Memory B cell (primary cell): ENCODE results near the gene DSTYK.

ENCODE experiments used
- ATAC-seq: fragments of 150-1000 bp; cut with Tn5 transposase; 2 replicates; pipeline ENCODE4 v1.10.0; 2021; ENCODE audit warnings: low read depth, mild to moderate bottlenecking, moderate library complexity
- DNase-seq, 2 donors: peaks; one replicate each; pipeline ENCODE4 v3.0.0; 2022; ENCODE audit warnings: low spot score in 2 of 2
- H3K27ac Mint-ChIP-seq: one replicate; pipeline ENCODE4 v1.8.0; 2022; ENCODE audit warnings: mild to moderate bottlenecking, moderate library complexity, mixed read lengths
- H3K27me3 Mint-ChIP-seq: one replicate; pipeline ENCODE4 v1.8.0; 2022; ENCODE audit warnings: mixed read lengths
- H3K36me3 Mint-ChIP-seq: one replicate; pipeline ENCODE4 v1.8.0; 2022; ENCODE audit warnings: mild to moderate bottlenecking, mixed read lengths
- H3K4me1 Mint-ChIP-seq: one replicate; pipeline ENCODE4 v1.8.0; 2022; ENCODE audit warnings: mixed read lengths
- H3K4me3 Mint-ChIP-seq: one replicate; pipeline ENCODE4 v1.8.0; 2022; ENCODE audit warnings: mild to moderate bottlenecking, moderate library complexity, mixed read lengths
- H3K9me3 Mint-ChIP-seq: one replicate; pipeline ENCODE4 v1.8.0; 2022; ENCODE audit warnings: mixed read lengths

Gene DSTYK

DNA sequence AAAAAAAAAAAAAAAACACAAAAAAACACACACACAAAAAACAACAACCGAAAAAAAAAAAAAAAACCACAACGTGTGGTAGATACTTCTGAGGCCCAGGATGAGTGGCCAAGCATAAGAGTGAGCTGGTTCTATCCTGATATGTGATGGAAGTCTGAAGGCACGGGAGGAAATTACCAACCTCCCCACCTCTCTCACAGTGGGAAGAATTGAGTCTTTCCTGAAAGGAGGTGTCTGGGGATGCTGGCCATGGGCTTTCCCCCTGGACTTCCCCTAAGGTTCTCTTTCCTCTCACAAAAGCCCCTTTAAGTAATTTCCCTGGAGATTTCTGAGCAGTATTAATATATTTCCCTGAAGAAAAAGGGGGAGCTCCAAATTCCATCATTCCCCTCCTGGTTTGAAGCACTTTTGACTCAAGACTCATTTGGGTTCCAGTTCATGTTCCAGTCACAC is 21.5 kb upstream of the DSTYK start:
- no peak for DNase-seq
- peaks cover 28% of the 10 kb centered on the region for H3K4me1 Mint-ChIP-seq
- ATAC-seq = no peak
- H3K36me3 Mint-ChIP-seq = peaks cover 2% of the 10 kb centered on the region
- H3K4me3 Mint-ChIP-seq = no peak overlapping the region
- H3K27ac Mint-ChIP-seq = no peak overlapping the region
- H3K27me3 Mint-ChIP-seq = peaks cover 15% of the 10 kb centered on the region
- H3K9me3 Mint-ChIP-seq = no peaks in the 10 kb centered on the region

- Mint-ChIP-seq H3K4me1 (peaks cover 27% of the 10 kb centered on the region), H3K27ac (no peak overlapping the region), H3K27me3 (peaks cover 14% of the 10 kb centered on the region), H3K36me3 (peaks cover 2% of the 10 kb centered on the region), H3K9me3 (no peaks in the 10 kb centered on the region), H3K4me3 (no peak overlapping the region)
- ATAC-seq (no peak), DNase-seq (no peak)
These were observed 20.8 kb upstream of the DSTYK start for GRCh38 chr1:205232127-205232820.

GRCh38 chr1:205230982-205231381 is 19.5 kb upstream of the DSTYK start:
- peaks cover 26% of the 10 kb centered on the region for H3K4me1 Mint-ChIP-seq
- no peaks in the 10 kb centered on the region for H3K36me3 Mint-ChIP-seq
- no peak for DNase-seq
- H3K27me3 Mint-ChIP-seq = peaks cover 9% of the 10 kb centered on the region
- H3K27ac Mint-ChIP-seq = no peak overlapping the region
- no peaks in the 10 kb centered on the region for H3K9me3 Mint-ChIP-seq
- H3K4me3 Mint-ChIP-seq = no peak overlapping the region
- ATAC-seq = no peak

DNA sequence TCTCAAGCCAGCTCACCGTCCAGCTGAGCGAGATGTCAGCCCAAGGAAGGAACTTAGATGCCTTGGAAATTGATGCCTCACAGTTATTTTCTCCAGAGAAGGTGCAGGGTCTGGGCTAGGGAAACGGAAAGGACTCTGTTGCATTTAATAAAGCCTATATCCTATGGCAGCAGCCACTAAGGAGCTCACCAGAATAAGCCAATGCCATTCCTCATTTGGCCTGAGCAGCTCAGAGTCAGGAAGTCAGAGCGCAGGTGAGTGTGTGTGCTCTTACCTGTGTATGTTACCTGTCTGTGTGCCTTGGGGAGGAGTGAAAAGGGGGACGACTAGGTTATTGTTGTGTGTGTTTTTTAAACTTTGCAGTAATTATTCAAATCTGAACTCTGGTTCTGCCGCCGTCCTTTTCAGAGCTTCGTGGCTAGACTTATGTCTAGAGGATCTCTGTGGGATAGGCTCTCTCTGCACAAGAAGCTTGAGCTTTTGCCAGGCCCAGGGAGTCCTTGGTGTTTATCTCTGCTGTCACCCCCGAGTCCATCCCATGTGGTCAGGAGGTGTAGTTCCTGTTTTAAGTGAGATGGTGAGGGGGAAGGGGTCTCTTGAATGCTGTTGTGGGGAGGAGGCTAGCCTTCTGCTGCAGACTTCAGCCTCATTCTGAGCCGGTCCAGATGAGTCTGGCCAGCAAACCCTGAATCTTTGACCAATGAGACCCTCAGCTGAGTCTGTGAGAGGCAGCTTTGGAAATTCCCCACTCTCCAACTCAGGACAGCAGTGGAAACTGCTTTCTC is 18.6 kb upstream of the DSTYK start:
- Mint-ChIP-seq H3K36me3 (no peaks in the 10 kb centered on the region), H3K27ac (no peak overlapping the region), H3K4me3 (peak overlapping the region; percentile 96), H3K27me3 (peaks cover 8% of the 10 kb centered on the region), H3K9me3 (no peaks in the 10 kb centered on the region), H3K4me1 (peaks cover 26% of the 10 kb centered on the region)
- no peak for DNase-seq
- no peak for ATAC-seq

DNA sequence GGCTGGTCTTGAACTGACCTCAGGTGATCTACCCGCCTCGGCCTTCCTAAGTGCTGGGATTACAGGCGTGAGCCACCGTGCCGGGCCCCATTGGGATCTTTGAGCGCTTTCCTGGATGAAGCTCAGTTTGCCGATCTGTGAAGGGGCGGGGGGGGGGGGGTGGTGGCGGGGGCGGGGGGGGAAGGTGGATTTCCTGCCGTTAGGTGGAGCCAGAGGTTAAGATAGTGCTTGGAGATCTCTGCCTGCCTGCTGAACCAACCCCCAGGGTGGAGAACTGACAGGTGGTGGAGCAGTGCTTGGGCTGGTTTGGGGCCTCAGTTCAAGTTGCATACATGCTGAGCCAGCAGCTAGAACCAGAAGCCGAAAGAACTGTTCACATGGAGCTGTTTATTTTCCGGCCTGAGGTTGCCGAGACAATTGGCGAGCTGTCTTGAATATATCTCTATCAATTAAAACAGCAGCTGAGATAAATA is 17.9 kb upstream of the DSTYK start:
- no peaks in the 10 kb centered on the region for H3K36me3 Mint-ChIP-seq
- DNase-seq = peak; percentile 40 to 60
- H3K27me3 Mint-ChIP-seq = peaks cover 8% of the 10 kb centered on the region
- H3K4me3 Mint-ChIP-seq = peak overlapping the region; percentile 96
- no peak overlapping the region for H3K27ac Mint-ChIP-seq
- peak; percentile 75 for ATAC-seq
- peaks cover 26% of the 10 kb centered on the region for H3K4me1 Mint-ChIP-seq
- no peaks in the 10 kb centered on the region for H3K9me3 Mint-ChIP-seq

- Mint-ChIP-seq H3K27ac (no peak overlapping the region), H3K36me3 (no peaks in the 10 kb centered on the region), H3K9me3 (no peaks in the 10 kb centered on the region), H3K4me1 (peaks cover 26% of the 10 kb centered on the region), H3K27me3 (peaks cover 7% of the 10 kb centered on the region), H3K4me3 (peak overlapping the region; percentile 96)
- ATAC-seq = peak; percentile 5
- no peak for DNase-seq
These were observed 16.6 kb upstream of the DSTYK start for GRCh38 chr1:205228093-205228521.

- peaks cover 26% of the 10 kb centered on the region for H3K4me1 Mint-ChIP-seq
- peak; percentile 59 to 62 for DNase-seq
- H3K36me3 Mint-ChIP-seq = no peaks in the 10 kb centered on the region
- H3K4me3 Mint-ChIP-seq = peak within 1 kb of the TSS; percentile 96
- peaks cover 7% of the 10 kb centered on the region for H3K27me3 Mint-ChIP-seq
- H3K9me3 Mint-ChIP-seq = no peaks in the 10 kb centered on the region
- ATAC-seq = peak; percentile 73
- peak within 1 kb of the TSS; percentile 18 for H3K27ac Mint-ChIP-seq
These were observed 16.1 kb upstream of the DSTYK start, which contains the start of gene TMCC2 for GRCh38 chr1:205227584-205228013. Gene TMCC2 (plus strand): TSS chr1:205227946. CDS start chr1:205228565, 619 bp downstream.

DNA sequence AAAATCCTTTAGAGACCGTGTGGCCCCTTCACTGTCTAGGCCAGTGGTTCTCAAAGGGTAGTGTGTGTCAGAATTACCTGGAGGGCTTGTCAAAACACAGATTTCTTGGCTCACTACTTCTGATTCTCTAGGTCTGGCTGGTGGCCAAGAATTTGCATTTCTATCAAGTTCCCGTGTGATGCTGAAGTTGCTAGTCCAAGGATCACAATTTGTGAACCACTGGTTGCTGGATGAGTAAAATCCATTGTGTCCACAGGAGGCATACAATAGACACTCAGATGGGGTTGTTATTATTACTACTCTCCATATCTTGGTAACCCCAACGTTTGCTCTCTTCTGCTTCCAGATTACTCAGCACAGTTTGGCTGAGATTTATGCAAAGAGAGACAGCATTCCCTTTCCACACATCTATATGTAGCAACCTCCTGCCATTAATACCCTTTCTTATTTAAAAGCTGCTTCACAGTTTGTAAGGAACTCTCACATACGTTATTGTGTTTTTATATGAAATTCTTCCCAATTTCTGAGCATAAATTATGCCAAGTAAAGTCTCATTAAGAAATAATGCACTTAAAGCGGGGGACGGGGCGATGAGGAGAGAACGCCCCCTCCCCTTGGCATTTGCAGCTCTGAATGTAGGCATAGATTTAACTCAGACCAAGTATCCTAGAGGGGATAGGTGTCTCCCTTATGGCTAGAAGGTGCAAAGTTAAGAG is 15.5 kb upstream of the DSTYK start:
- ATAC-seq = no peak
- Mint-ChIP-seq H3K4me3 (peak overlapping the region; percentile 77), H3K27ac (no peak overlapping the region), H3K4me1 (peaks cover 26% of the 10 kb centered on the region), H3K27me3 (peaks cover 5% of the 10 kb centered on the region), H3K36me3 (no peaks in the 10 kb centered on the region), H3K9me3 (no peaks in the 10 kb centered on the region)
- no peak for DNase-seq

- peaks cover 5% of the 10 kb centered on the region for H3K27me3 Mint-ChIP-seq
These were observed 14.6 kb upstream of the DSTYK start for GRCh38 chr1:205225901-205226765.

DNA sequence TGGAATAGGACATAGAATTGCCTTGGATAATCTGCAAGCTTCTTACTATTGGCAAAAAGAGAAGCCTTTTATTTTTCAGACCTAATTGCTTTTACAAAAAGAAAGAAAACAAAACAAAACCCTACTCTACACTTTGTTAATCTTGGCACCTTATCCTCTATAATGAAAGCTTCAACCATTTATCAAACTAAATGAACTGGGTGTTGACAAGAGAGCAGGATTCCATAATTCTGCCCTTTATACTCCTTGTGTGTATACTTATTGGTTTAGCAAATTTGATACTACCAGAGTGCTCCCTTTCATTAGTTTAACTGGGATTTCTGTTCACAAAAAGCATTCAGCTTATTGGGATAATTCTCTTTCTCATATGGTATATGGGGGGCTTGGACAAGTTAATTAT is 13.2 kb upstream of the DSTYK start:
- DNase-seq (no peak), ATAC-seq (no peak)
- Mint-ChIP-seq H3K36me3 (no peaks in the 10 kb centered on the region), H3K27me3 (peaks cover 5% of the 10 kb centered on the region), H3K4me3 (no peak overlapping the region), H3K27ac (no peak overlapping the region), H3K9me3 (no peaks in the 10 kb centered on the region), H3K4me1 (peaks cover 17% of the 10 kb centered on the region)

More at GRCh38 chr1:205225901-205226765, 14.6 kb upstream of the DSTYK start:
- Mint-ChIP-seq H3K27ac (no peak overlapping the region), H3K36me3 (no peaks in the 10 kb centered on the region), H3K9me3 (no peaks in the 10 kb centered on the region), H3K4me1 (peaks cover 26% of the 10 kb centered on the region), H3K4me3 (no peak overlapping the region)
- ATAC-seq (no peak), DNase-seq (no peak)

GRCh38 chr1:205220421-205220820 is 8.9 kb upstream of the DSTYK start:
- Mint-ChIP-seq H3K9me3 (no peaks in the 10 kb centered on the region), H3K27ac (no peak overlapping the region), H3K27me3 (peaks cover 2% of the 10 kb centered on the region), H3K36me3 (no peaks in the 10 kb centered on the region), H3K4me3 (no peak overlapping the region), H3K4me1 (no peaks in the 10 kb centered on the region)
- ATAC-seq (no peak), DNase-seq (no peak)

- H3K4me3 Mint-ChIP-seq = no peak overlapping the region
- no peak overlapping the region for H3K27ac Mint-ChIP-seq
- H3K36me3 Mint-ChIP-seq = no peaks in the 10 kb centered on the region
- no peaks in the 10 kb centered on the region for H3K9me3 Mint-ChIP-seq
- peaks cover 8% of the 10 kb centered on the region for H3K4me1 Mint-ChIP-seq
- peaks cover 2% of the 10 kb centered on the region for H3K27me3 Mint-ChIP-seq
- DNase-seq (no peak), ATAC-seq (no peak)
These were observed 5.9 kb upstream of the DSTYK start for GRCh38 chr1:205217418-205217817.

DNA sequence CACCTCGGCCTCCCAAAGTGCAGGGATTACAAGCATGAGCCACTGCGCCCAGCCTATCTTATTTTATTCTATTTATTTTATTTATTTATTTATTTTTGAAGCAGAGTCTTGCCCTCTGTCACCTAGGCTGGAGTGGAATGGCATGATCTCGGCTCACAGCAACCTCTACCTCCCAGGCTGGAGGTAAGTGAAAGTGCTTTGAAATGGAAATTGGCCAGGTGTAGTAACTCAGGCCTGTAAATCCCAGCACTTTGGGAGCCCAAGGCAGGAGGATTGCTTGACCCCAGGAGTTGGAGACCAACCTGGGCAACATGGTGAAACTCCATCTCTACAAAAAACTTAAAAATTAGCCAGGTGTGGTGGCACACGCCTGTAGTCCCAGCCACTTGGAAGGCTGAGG is 5.1 kb upstream of the DSTYK start:
- H3K9me3 Mint-ChIP-seq = no peaks in the 10 kb centered on the region
- no peak for DNase-seq
- no peak overlapping the region for H3K27ac Mint-ChIP-seq
- peaks cover 17% of the 10 kb centered on the region for H3K4me1 Mint-ChIP-seq
- no peak overlapping the region for H3K4me3 Mint-ChIP-seq
- H3K27me3 Mint-ChIP-seq = peaks cover 2% of the 10 kb centered on the region
- ATAC-seq = no peak
- H3K36me3 Mint-ChIP-seq = no peaks in the 10 kb centered on the region
